WTC11 (cell line): Measurements from ENCODE around the gene HINT3. TPM values are rescaled to one million over a fixed set of nuclear protein-coding genes. Genes with fewer than 3 reads are reported as not detected.
A peak's percentile ranks its signal among the peaks of the same experiment; 100 is the strongest.
"Not testable (repeated sequence)": the region's sequence is repeated elsewhere in the genome, so short reads cannot be mapped to it uniquely, and the experiment has no call there.

Experiments
- ATAC-seq: fragments of 200-7000 bp; cut with Tn5 transposase; 2 replicates; pipeline ENCODE4 v1.10.0; 2021; ENCODE audit warnings: mild to moderate bottlenecking, moderate library complexity
- CTCF ChIA-PET: fragments of 300-600 bp; sonication (Branson Sonifier 250); formaldehyde crosslinking; loops from one replicate; lab custom pipeline; 2021; ENCODE audit warnings: antibody characterized with exemption; lab: Charles Lee
- POLR2A ChIA-PET: fragments of 350-600 bp; sonication (Branson Sonifier 250); formaldehyde crosslinking; loops from one replicate; lab custom pipeline; 2021; ENCODE audit warnings: antibody characterized with exemption; lab: Charles Lee
- DNase-seq: peaks from one replicate; pipeline ENCODE4 v3.0.0; 2021; ENCODE audit warnings: low spot score
- H3K27ac Mint-ChIP-seq: 2 replicates; pipeline ENCODE4 v1.8.0; 2021; ENCODE audit warnings: mixed read lengths
- H3K27me3 Mint-ChIP-seq: 2 replicates; pipeline ENCODE4 v1.8.0; 2021; ENCODE audit warnings: low read depth, mild to moderate bottlenecking, moderate library complexity, mixed read lengths
- H3K36me3 Mint-ChIP-seq: 2 replicates; pipeline ENCODE4 v1.8.0; 2021; ENCODE audit warnings: mixed read lengths
- H3K4me1 Mint-ChIP-seq: 2 replicates; pipeline ENCODE4 v1.8.0; 2022; ENCODE audit warnings: mixed read lengths
- H3K4me3 Mint-ChIP-seq: 2 replicates; pipeline ENCODE4 v1.8.0; 2021; ENCODE audit warnings: mild to moderate bottlenecking, moderate library complexity, mixed read lengths
- H3K9me3 Mint-ChIP-seq: 2 replicates; pipeline ENCODE4 v1.8.0; 2021; ENCODE audit warnings: mixed read lengths
- AFF4 ChIP-seq: sonication (generic); formaldehyde crosslinking; IDR thresholded peaks from 2 replicates; pipeline ENCODE4 v1.8.1; 2023; ENCODE audit warnings: mild to moderate bottlenecking, missing genetic modification reagents, borderline replicate concordance
- CREM ChIP-seq: sonication (generic); formaldehyde crosslinking; IDR thresholded peaks from 2 replicates; pipeline ENCODE4 v1.8.1; 2022; ENCODE audit warnings: mild to moderate bottlenecking, missing genetic modification reagents, moderate library complexity
- ERG ChIP-seq: fragments of 250-450 bp; sonication (Bioruptor Pico); IDR thresholded peaks from 2 replicates; pipeline ENCODE4 v1.8.0; 2021; ENCODE audit warnings: mild to moderate bottlenecking
- FOXP1 ChIP-seq: sonication (generic); formaldehyde crosslinking; IDR thresholded peaks from 2 replicates; pipeline ENCODE4 v1.8.0; 2022; ENCODE audit warnings: missing genetic modification reagents, mild to moderate bottlenecking, moderate library complexity, borderline replicate concordance
- GABPB1 ChIP-seq: sonication (generic); formaldehyde crosslinking; IDR thresholded peaks from 2 replicates; pipeline ENCODE4 v1.8.1; 2023; ENCODE audit warnings: mild to moderate bottlenecking, missing genetic modification reagents
- GRHL2 ChIP-seq: fragments of 250-450 bp; sonication (Bioruptor Pico); IDR thresholded peaks from 2 replicates; pipeline ENCODE4 v1.8.0; 2022; ENCODE audit warnings: mild to moderate bottlenecking, moderate library complexity; ENCODE audit not compliant: insufficient replicate concordance, severe bottlenecking
- JAZF1 ChIP-seq: fragments of 250-450 bp; sonication (Bioruptor Pico); IDR thresholded peaks from 2 replicates; pipeline ENCODE4 v1.9.0; 2021; ENCODE audit warnings: moderate library complexity, mild to moderate bottlenecking, inconsistent platforms
- MYBL2 ChIP-seq: sonication (generic); formaldehyde crosslinking; IDR thresholded peaks from 2 replicates; pipeline ENCODE4 v1.8.1; 2023; ENCODE audit warnings: mild to moderate bottlenecking, moderate library complexity, missing genetic modification reagents
- SMAD4 ChIP-seq: sonication (generic); formaldehyde crosslinking; IDR thresholded peaks from 2 replicates; pipeline ENCODE4 v1.8.0; 2022; ENCODE audit warnings: mild to moderate bottlenecking, missing genetic modification reagents
- TCF7 ChIP-seq: sonication (generic); formaldehyde crosslinking; IDR thresholded peaks from 2 replicates; pipeline ENCODE4 v1.8.0; 2022; ENCODE audit warnings: mild to moderate bottlenecking, low read depth, missing genetic modification reagents, moderate library complexity
- ZNF423 ChIP-seq: fragments of 250-450 bp; sonication (Bioruptor Pico); IDR thresholded peaks from 2 replicates; pipeline ENCODE4 v2.1.2; 2022; ENCODE audit warnings: mild to moderate bottlenecking, moderate library complexity
- ZSCAN18 ChIP-seq: fragments of 250-450 bp; sonication (Bioruptor Pico); IDR thresholded peaks from 2 replicates; pipeline ENCODE4 v2.1.2; 2022; ENCODE audit warnings: mild to moderate bottlenecking, moderate library complexity
- total RNA-seq: library from RNA; stranded (reverse); gene quantifications from 3 replicates; pipeline ENCODE4 v1.2.3, GENCODE V29; 2021
- TF ChIP-seq, protein P1 (sequence below): sonication (generic); formaldehyde crosslinking; IDR thresholded peaks from 2 replicates; pipeline ENCODE4 v1.8.1; 2022; ENCODE audit warnings: mild to moderate bottlenecking, moderate library complexity, missing genetic modification reagents
- TF ChIP-seq, protein P2 (sequence below): sonication (generic); formaldehyde crosslinking; IDR thresholded peaks from 2 replicates; pipeline ENCODE4 v1.8.1; 2023; ENCODE audit warnings: mild to moderate bottlenecking, missing genetic modification reagents
- TF ChIP-seq, protein P3 (sequence below): sonication (generic); formaldehyde crosslinking; IDR thresholded peaks from 2 replicates; pipeline ENCODE4 v1.8.0; 2022; ENCODE audit warnings: mild to moderate bottlenecking, missing genetic modification reagents

HINT3 gene
- total RNA-seq, 1 experiment from 2014 or later: 9.4 TPM

- TF ChIP-seq TCF7 (CRISPR knock-in tag) (no peak), JAZF1 (CRISPR knock-in tag) (no peak)
- TF ChIP-seq, all 79 proteins: peak for 0
These were observed 61.1 kb downstream of the HINT3 start (continued) for GRCh38 chr6:126017668-126018067.

DNA sequence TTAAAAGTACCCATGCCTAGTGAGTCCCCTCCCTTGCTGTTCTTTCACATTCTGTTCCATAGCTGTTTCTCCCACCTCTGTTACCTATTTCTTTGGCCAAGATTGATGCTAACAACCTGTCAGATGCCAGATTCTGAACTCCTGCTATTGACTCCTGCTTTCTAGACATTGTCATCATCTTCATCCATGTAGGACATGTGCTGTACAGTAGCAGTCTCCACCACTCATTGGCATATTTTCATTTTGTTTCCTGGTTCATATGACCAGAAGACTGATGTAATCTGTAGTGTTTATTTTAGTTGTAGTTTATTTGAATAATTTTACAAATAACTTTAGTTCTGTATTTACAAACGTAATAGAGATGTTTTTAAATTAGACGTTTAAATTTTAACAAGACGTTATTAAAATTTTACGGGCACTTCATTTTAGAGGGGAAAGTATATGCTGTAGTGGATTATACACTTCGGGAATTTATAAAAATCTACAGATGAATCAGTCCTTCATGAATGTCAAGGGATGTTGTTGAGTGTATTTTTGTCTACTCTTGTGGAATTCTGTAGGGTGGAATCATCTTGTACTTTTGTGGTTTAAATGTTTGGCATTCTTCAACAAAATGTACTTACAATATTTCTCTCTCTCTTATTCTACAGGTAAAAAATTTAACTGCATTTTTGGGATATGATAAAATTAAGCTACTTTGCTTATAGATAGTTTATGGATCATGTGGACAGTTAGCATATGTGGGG is 63.9 kb downstream of the HINT3 start:
- H3K4me3 Mint-ChIP-seq: no peak overlapping the region
- no peaks in the 10 kb centered on the region for H3K4me1 Mint-ChIP-seq
- no peak for DNase-seq
- TF ChIP-seq FOXP1 (no peak), MYBL2 (no peak), ZNF423 (CRISPR knock-in tag) (no peak), SMAD4 (CRISPR knock-in tag) (no peak)
- TF ChIP-seq, protein P1, sequence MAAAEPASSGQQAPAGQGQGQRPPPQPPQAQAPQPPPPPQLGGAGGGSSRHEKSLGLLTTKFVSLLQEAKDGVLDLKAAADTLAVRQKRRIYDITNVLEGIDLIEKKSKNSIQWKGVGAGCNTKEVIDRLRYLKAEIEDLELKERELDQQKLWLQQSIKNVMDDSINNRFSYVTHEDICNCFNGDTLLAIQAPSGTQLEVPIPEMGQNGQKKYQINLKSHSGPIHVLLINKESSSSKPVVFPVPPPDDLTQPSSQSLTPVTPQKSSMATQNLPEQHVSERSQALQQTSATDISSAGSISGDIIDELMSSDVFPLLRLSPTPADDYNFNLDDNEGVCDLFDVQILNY (CRISPR knock-in tag): no peak
- peaks cover 54% of the 10 kb centered on the region for H3K36me3 Mint-ChIP-seq
- CTCF ChIA-PET: no interaction called here
- no peaks in the 10 kb centered on the region for H3K9me3 Mint-ChIP-seq
- ATAC-seq: no peak
- POLR2A ChIA-PET: no interaction called here
- H3K27me3 Mint-ChIP-seq: no peaks in the 10 kb centered on the region
- no peak overlapping the region for H3K27ac Mint-ChIP-seq

DNA sequence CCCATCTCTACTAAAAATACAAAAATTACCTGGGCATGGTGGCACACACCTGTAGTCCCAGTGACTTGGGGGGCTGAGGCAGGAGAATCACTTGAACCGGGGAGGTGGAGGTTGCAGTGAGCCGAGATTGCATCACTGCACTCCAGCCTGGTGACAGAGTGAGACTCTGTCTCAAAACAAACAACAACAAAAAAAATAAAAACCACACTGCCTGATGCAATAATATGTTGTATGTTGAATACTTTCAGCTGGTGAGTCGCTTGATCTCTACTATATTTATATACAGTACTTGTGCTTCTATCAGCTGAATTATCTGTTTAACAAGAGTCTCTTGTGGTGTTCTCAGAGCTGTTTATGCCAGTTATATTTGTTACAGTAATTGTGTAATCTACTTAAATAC is 66.9 kb downstream of the HINT3 start:
- ATAC-seq, H3K27me3 Mint-ChIP-seq, DNase-seq, H3K27ac Mint-ChIP-seq, H3K4me1 Mint-ChIP-seq, CTCF ChIA-PET, H3K9me3 Mint-ChIP-seq: not testable (repeated sequence)
- H3K36me3 Mint-ChIP-seq: peaks cover 54% of the 10 kb centered on the region
- TF ChIP-seq GABPB1 (CRISPR knock-in tag): peak; percentile 95
- TF ChIP-seq, all 79 proteins: peak for 1; not testable (repeated sequence) for 78
- H3K4me3 Mint-ChIP-seq, POLR2A ChIA-PET: not testable (repeated sequence)

- DNase-seq (no peak), ATAC-seq (no peak)
- Mint-ChIP-seq H3K9me3 (no peaks in the 10 kb centered on the region), H3K27ac (no peak overlapping the region), H3K36me3 (peaks cover 40% of the 10 kb centered on the region), H3K27me3 (no peaks in the 10 kb centered on the region), H3K4me3 (no peak overlapping the region), H3K4me1 (no peaks in the 10 kb centered on the region)
- TF ChIP-seq, protein P2, sequence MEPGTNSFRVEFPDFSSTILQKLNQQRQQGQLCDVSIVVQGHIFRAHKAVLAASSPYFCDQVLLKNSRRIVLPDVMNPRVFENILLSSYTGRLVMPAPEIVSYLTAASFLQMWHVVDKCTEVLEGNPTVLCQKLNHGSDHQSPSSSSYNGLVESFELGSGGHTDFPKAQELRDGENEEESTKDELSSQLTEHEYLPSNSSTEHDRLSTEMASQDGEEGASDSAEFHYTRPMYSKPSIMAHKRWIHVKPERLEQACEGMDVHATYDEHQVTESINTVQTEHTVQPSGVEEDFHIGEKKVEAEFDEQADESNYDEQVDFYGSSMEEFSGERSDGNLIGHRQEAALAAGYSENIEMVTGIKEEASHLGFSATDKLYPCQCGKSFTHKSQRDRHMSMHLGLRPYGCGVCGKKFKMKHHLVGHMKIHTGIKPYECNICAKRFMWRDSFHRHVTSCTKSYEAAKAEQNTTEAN (CRISPR knock-in tag): no peak
- TF ChIP-seq GRHL2 (CRISPR knock-in tag) (no peak), ZSCAN18 (CRISPR knock-in tag) (no peak), AFF4 (CRISPR knock-in tag) (no peak), CREM (CRISPR knock-in tag) (no peak), ERG (no peak)
- TF ChIP-seq, protein P3, sequence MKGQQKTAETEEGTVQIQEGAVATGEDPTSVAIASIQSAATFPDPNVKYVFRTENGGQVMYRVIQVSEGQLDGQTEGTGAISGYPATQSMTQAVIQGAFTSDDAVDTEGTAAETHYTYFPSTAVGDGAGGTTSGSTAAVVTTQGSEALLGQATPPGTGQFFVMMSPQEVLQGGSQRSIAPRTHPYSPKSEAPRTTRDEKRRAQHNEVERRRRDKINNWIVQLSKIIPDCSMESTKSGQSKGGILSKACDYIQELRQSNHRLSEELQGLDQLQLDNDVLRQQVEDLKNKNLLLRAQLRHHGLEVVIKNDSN (CRISPR knock-in tag): no peak
- POLR2A ChIA-PET: no interaction called here
- CTCF ChIA-PET: no interaction called here
These were observed 69.4 kb downstream of the HINT3 start for GRCh38 chr6:126026001-126026400.
